ENCODE data around the gene CCDC6. TPM values are rescaled to one million over a fixed set of nuclear protein-coding genes. Genes with fewer than 3 reads are reported as not detected.
"Not testable (repeated sequence)": the region's sequence is repeated elsewhere in the genome, so short reads cannot be mapped to it uniquely, and the experiment has no call there.

The CCDC6 gene
- polyA plus RNA-seq, 1 donor: 19.2 TPM

GRCh38 chr10:59808896-59809643 is 97.3 kb downstream of the CCDC6 start:
- peak; percentile 11 for DNase-seq

GRCh38 chr10:59807629-59808620 is 98.4 kb downstream of the CCDC6 start:
- DNase-seq: no peak

- DNase-seq: no peak
Observed at GRCh38 chr10:59805014-59805413, 101.3 kb downstream of the CCDC6 start.

- no peak for DNase-seq
Observed at GRCh38 chr10:59804220-59804619, 102.1 kb downstream of the CCDC6 start.

GRCh38 chr10:59803714-59804113 is 102.6 kb downstream of the CCDC6 start:
- DNase-seq: no peak

GRCh38 chr10:59801171-59801570 is 105.2 kb downstream of the CCDC6 start:
- no peak for DNase-seq

GRCh38 chr10:59799421-59799820 is 106.9 kb downstream of the CCDC6 start:
- DNase-seq: no peak

GRCh38 chr10:59793919-59794318 is 112.4 kb downstream of the CCDC6 start:
- DNase-seq: no peak

- no peak for DNase-seq
Observed at GRCh38 chr10:59792812-59793211, 113.5 kb downstream of the CCDC6 start.

- no peak for DNase-seq
Observed at GRCh38 chr10:59791601-59792000, 114.8 kb downstream of the CCDC6 start.

GRCh38 chr10:59790080-59790479 is 116.3 kb downstream of the CCDC6 start:
- not testable (repeated sequence) for DNase-seq

- not testable (repeated sequence) for DNase-seq
Observed at GRCh38 chr10:59788914-59789313, 117.4 kb downstream of the CCDC6 start.

- not testable (repeated sequence) for DNase-seq
Observed at GRCh38 chr10:59787032-59787431, 119.3 kb downstream of the CCDC6 start.

GRCh38 chr10:59785476-59785875 is 120.9 kb downstream of the CCDC6 start:
- DNase-seq: not testable (repeated sequence)

GRCh38 chr10:59781511-59781910 is 124.8 kb downstream of the CCDC6 start:
- no peak for DNase-seq

GRCh38 chr10:59779756-59780533 is 126.4 kb downstream of the CCDC6 start:
- DNase-seq: peak; percentile 66

GRCh38 chr10:59774451-59774850 is 131.9 kb downstream of the CCDC6 start:
- DNase-seq: no peak

- DNase-seq: no peak
Observed at GRCh38 chr10:59773088-59773487, 133.3 kb downstream of the CCDC6 start.

GRCh38 chr10:59771162-59771807 is 135.1 kb downstream of the CCDC6 start:
- no peak for DNase-seq

GRCh38 chr10:59770689-59771088 is 135.7 kb downstream of the CCDC6 start:
- no peak for DNase-seq

GRCh38 chr10:59762505-59762904 is 143.9 kb downstream of the CCDC6 start:
- no peak for DNase-seq

GRCh38 chr10:59757966-59758365 is 148.4 kb downstream of the CCDC6 start:
- DNase-seq: no peak
